ENCODE results near the gene TP53TG3C.
"Not testable (repeated sequence)": the region's sequence is repeated elsewhere in the genome, so short reads cannot be mapped to it uniquely, and the experiment has no call there.

The TP53TG3C gene

GRCh38 chr16:33193926-33194325 lies at the start of gene TP53TG3C:
TP53TG3C (plus strand) TSS chr16:33194226; CDS start chr16:33194294, 68 bp downstream.
- in situ Hi-C loops (cut with HindIII; ENCODE audit: low pct_ligation_motif_present, low pct_unique_long_range_greater_than_20kb, low sequenced_read_pairs); DNase-seq: not testable (repeated sequence)
